ENCODE data around the gene CELF4.

The CELF4 gene

GRCh38 chr18:37219257-37219656, 346.3 kb downstream of the CELF4 start:
- H3K4me1 Mint-ChIP-seq (ENCODE audit: low read depth): no peaks in the 10 kb centered on the region
- no peak for DNase-seq (ENCODE audit: low spot score)
- H3K36me3 Mint-ChIP-seq (ENCODE audit: low read depth): no peaks in the 10 kb centered on the region
- H3K27ac Mint-ChIP-seq: no peak overlapping the region
- H3K4me3 Mint-ChIP-seq: no peak overlapping the region
- H3K27me3 Mint-ChIP-seq (ENCODE audit: low read depth): no peaks in the 10 kb centered on the region
- no peaks in the 10 kb centered on the region for H3K9me3 Mint-ChIP-seq

- H3K27ac Mint-ChIP-seq: no peak overlapping the region
- no peaks in the 10 kb centered on the region for H3K4me1 Mint-ChIP-seq (ENCODE audit: low read depth)
- no peak for DNase-seq (ENCODE audit: low spot score)
- H3K36me3 Mint-ChIP-seq (ENCODE audit: low read depth): no peaks in the 10 kb centered on the region
- no peaks in the 10 kb centered on the region for H3K27me3 Mint-ChIP-seq (ENCODE audit: low read depth)
- no peak overlapping the region for H3K4me3 Mint-ChIP-seq
- H3K9me3 Mint-ChIP-seq: no peaks in the 10 kb centered on the region
Measured at GRCh38 chr18:37218022-37218590, 347.5 kb downstream of the CELF4 start.

- no peak overlapping the region for H3K4me3 Mint-ChIP-seq
- H3K9me3 Mint-ChIP-seq: no peaks in the 10 kb centered on the region
- no peaks in the 10 kb centered on the region for H3K27me3 Mint-ChIP-seq (ENCODE audit: low read depth)
- no peak for DNase-seq (ENCODE audit: low spot score)
- H3K4me1 Mint-ChIP-seq (ENCODE audit: low read depth): no peaks in the 10 kb centered on the region
- H3K27ac Mint-ChIP-seq: no peak overlapping the region
- no peaks in the 10 kb centered on the region for H3K36me3 Mint-ChIP-seq (ENCODE audit: low read depth)
Measured at GRCh38 chr18:37210781-37211180, 354.8 kb downstream of the CELF4 start.

GRCh38 chr18:37207343-37207742, 358.3 kb downstream of the CELF4 start:
- no peak overlapping the region for H3K4me3 Mint-ChIP-seq
- no peak overlapping the region for H3K27ac Mint-ChIP-seq
- no peaks in the 10 kb centered on the region for H3K27me3 Mint-ChIP-seq (ENCODE audit: low read depth)
- H3K36me3 Mint-ChIP-seq (ENCODE audit: low read depth): no peaks in the 10 kb centered on the region
- no peak for DNase-seq (ENCODE audit: low spot score)
- no peaks in the 10 kb centered on the region for H3K9me3 Mint-ChIP-seq
- no peaks in the 10 kb centered on the region for H3K4me1 Mint-ChIP-seq (ENCODE audit: low read depth)

- no peaks in the 10 kb centered on the region for H3K4me1 Mint-ChIP-seq (ENCODE audit: low read depth)
- H3K27ac Mint-ChIP-seq: no peak overlapping the region
- H3K27me3 Mint-ChIP-seq (ENCODE audit: low read depth): no peaks in the 10 kb centered on the region
- no peak overlapping the region for H3K4me3 Mint-ChIP-seq
- peaks cover 9% of the 10 kb centered on the region for H3K9me3 Mint-ChIP-seq
- H3K36me3 Mint-ChIP-seq (ENCODE audit: low read depth): no peaks in the 10 kb centered on the region
- no peak for DNase-seq (ENCODE audit: low spot score)
Measured at GRCh38 chr18:37199741-37200140, 365.9 kb downstream of the CELF4 start.
